Activated naive CD4-positive, alpha-beta T cell treated with Interleukin-2 at 50 U/mL for 16 hours (primary cell): ENCODE data around the gene MC2R.

Experiments
- DNase-seq: peaks from one replicate; pipeline ENCODE4 v3.0.0-alpha.2; 2020

The MC2R gene

DNA sequence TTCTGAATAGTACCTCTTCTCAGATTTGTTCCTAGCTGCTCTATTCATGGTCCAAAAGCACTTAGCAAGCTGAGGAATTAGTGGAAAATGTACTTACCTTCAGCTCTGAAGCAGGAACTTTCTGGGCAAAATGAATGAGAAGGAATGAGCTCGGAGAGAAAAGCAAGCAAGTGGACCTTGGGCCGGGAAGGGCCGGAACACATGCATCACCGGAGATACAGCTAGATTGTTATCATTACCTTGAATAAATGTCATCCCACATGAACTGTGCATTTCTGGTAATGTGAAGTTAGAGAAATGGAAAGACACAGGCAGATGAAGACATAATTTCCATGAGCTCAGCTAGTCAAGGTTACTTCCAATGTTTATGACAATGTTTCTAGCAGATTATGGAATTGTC, at the start of gene MC2R:
TSS of gene MC2R (minus strand) at position 146 of the 400 bp plus-strand sequence. CDS start 30,018 bp downstream, outside the sequence.
- DNase-seq = no peak

GRCh38 chr18:13945811-13946210, 30.5 kb upstream of the MC2R start:
- DNase-seq = no peak

DNA sequence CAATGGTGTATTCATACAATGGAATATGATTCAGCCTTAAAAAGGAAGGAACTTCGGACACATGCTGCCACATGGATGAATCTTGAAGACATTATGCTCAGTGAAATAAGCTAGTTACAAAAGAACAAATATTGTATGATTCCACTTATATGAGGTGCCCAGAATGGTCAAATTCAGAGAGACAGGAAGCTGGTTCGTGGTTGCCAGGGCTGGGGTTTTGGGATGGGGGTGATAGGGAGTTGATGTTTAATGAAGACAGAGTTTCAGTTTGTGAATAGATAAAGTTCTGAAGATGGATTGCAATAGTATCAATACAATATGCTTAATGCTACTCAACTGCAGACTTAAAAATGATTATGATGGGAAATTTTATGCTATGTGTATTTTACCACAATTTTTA, 28.0 kb upstream of the MC2R start:
- DNase-seq = no peak

DNA sequence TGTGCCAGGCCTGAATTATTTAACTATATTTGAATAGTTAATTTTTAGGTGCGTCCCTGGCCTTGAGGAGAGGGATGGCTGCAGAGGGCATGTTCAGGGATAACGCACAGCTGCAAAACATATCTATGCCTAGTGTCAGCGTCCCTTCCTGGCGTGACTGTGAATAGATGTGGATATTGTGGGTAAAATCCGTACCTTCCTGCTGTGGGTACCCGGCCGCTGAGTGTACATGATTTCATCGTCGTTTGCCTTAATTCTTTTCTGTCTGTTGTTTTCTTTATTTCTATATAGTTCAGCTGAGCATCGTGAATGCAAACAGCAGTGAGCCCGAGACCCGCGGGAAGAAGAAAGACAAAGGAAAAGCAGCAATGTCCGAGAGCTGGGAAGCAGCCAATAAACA, 25.0 kb upstream of the MC2R start:
- no peak for DNase-seq

GRCh38 chr18:13934676-13935075, 19.3 kb upstream of the MC2R start:
- DNase-seq = no peak

DNA sequence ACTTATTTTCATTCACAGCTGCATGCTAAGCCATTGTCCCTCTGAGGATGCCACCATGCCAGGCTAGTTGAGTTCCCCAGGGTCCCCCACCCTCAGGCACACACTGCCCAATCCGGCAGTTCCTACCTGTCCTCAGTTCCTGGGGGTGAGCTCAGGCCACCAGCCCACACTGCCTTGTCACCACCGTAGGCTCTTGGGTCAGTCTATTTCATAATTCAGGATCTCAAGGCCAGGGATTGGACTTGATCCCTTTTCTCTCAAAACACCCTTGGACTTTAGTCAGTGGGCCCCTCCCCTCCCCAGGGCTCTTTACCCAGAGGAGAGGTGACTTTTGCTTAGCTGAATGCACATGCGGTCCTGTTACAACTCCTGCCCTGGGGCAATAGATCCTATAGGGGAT, 18.7 kb upstream of the MC2R start:
- DNase-seq = no peak

- DNase-seq = no peak
Observed at GRCh38 chr18:13932285-13933025, 17.1 kb upstream of the MC2R start.

DNA sequence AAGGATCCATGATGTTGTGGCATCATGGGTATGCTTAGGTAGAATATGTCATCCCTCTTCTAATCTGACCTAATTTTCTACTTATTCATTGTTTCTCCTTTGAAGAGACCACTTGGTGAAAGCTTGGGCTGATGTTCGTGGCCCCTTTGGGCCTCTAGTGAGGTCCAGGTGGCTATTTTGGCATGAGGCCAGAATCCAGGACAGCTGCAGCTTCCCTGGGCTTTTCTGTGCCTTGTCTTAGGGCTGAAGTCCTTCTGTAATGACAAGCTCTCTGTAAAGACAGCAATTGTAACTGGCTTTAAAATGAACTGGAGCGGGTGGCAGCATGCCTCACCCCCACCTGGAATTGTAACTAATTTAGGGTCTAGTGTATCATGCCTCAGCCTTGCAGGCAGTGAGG, 15.6 kb upstream of the MC2R start:
- no peak for DNase-seq

DNA sequence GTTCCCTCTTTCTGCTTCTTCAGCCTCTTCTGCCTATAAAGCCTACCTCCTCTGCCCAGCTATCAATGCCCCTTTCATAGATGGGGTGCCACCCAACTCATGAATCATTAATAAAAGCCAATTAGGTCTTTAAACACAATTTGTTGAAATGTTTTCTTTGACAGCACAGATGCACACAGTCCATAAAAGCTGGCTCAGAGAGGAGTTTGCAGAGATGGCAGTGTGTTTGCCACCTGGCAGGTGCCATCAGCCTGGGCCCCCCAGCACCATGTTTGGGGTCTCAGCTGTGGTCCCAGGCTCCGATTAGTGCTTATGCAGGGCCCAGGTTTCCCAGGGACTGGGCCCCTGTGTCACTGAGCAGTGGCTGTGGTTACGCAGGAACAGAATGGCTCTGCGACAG, 7.9 kb upstream of the MC2R start:
- DNase-seq = no peak

DNA sequence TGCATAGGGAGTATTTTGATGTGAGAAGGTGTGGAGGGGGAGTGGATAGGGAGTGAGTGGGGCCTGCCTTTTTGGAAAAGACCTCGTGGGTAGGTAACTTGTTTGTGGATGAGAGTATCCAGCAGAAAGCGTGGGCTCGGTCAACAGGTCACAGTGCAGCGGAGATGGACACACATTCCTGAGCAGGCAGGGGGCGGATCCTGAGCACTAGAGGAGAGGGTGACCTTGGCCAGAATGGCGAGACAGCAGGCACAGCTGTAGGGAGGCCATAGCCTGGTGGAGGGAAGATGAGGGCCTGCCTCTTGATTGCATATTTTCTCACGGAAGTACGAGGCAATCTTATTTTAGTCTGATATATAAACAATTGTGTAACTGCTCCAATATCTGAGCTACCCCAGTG, 3.6 kb upstream of the MC2R start:
- no peak for DNase-seq

- no peak for DNase-seq
Observed at GRCh38 chr18:13917401-13917800, 2.1 kb upstream of the MC2R start.

DNA sequence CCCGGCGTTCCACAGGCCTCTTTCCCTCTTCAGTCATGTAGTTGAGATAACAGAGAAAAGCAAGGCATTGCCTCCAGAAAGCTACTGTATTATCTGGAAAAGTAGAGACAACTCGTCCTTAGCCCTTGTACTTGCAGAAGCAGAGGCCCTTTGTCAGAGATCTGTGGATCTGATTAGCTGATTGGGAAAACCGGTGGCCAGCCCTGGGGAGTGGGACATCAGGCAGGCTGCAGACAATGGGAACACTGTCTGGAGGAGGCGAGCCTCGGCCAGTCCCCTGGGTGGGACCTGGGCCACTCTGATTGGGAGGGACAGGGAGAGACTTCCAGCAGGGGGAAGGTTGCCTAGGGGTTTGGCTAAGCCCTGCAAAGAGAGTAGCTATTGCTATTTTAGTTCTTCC, 1.2 kb upstream of the MC2R start:
- DNase-seq = no peak

GRCh38 chr18:13915995-13916431, 677 bp upstream of the MC2R start:
- DNase-seq = no peak

GRCh38 chr18:13914756-13915155, 580 bp downstream of the MC2R start:
- no peak for DNase-seq

- no peak for DNase-seq
Observed at GRCh38 chr18:13914170-13914569, 1.2 kb downstream of the MC2R start.

- DNase-seq = no peak
Observed at GRCh38 chr18:13913205-13913604, 2.1 kb downstream of the MC2R start.

- no peak for DNase-seq
Observed at GRCh38 chr18:13912601-13913000, 2.7 kb downstream of the MC2R start.

DNA sequence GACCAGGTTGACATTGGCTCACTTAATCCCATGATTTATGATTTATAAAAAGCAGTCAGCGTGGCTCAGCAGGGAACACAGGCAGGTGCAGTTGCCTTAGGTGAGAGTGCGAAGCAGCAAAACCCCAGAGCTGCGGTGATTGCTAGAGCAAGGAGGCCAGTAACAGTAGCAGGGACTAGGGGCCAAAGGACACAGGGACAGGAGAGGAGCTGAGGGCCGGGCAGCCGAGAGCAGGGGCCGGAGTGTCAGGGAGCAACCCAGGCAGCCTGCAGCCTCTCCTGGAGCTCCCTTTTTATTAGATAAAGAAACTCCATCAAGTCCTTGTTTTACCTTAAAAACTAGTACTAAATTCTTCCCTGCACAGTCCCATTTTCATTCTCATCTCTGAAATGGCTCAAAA, 4.3 kb downstream of the MC2R start:
- no peak for DNase-seq

GRCh38 chr18:13910501-13910900, 4.8 kb downstream of the MC2R start:
- no peak for DNase-seq

- DNase-seq = no peak
Observed at GRCh38 chr18:13909141-13909940, 6.0 kb downstream of the MC2R start.

GRCh38 chr18:13900633-13901032, 14.7 kb downstream of the MC2R start:
- no peak for DNase-seq

GRCh38 chr18:13895505-13896033, 19.8 kb downstream of the MC2R start:
- DNase-seq = no peak

DNA sequence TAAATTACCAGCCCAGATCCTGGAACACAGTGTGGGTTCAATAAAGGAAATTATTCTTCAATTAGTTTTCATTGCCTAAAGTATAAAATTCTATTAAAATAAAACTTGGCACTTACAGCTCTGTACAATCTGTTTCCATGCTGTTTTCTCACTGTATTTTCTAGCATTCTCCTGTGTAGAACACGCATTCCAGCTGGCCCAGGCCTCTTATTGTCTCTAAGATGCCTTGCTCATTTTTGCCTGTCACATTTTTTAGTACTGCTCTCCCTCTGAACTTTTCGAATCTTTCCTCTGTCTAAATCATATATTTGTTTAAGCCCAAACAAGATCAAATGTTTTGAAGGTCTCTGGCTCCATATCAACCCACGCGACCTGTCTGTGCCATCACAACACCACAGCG, 20.8 kb downstream of the MC2R start:
- DNase-seq = no peak

- no peak for DNase-seq
Observed at GRCh38 chr18:13893418-13893760, 21.9 kb downstream of the MC2R start.
